Testis (tissue), 3 donors: ENCODE data around the gene ATP10A. TPM values are rescaled to one million over a fixed set of nuclear protein-coding genes. Genes with fewer than 3 reads are reported as not detected.
A peak's percentile ranks its signal among the peaks of the same experiment; 100 is the strongest.

Experiments
- DNase-seq: peaks from one replicate; pipeline ENCODE4 v3.0.0-alpha.2; 2019
- H3K27ac ChIP-seq, 2 donors: fragments of 200-600 bp; sonication (generic); one replicate each; pipeline ENCODE4 v1.5.1; 2019
- H3K27me3 ChIP-seq: fragments of 200-600 bp; sonication (generic); one replicate; pipeline ENCODE4 v1.5.1; 2019
- H3K36me3 ChIP-seq: fragments of 200-600 bp; sonication (generic); one replicate; pipeline ENCODE4 v1.5.1; 2017; ENCODE audit warnings: low read depth; ENCODE audit errors: missing control alignments
- H3K4me1 ChIP-seq: fragments of 200-600 bp; sonication (generic); one replicate; pipeline ENCODE4 v1.5.1; 2019
- H3K4me3 ChIP-seq, 2 donors: fragments of 200-600 bp; sonication (generic); one replicate each; pipeline ENCODE4 v1.5.1; 2017 to 2019
- H3K9me3 ChIP-seq: fragments of 200-600 bp; sonication (generic); one replicate; pipeline ENCODE4 v1.5.1; 2017
- POLR2A ChIP-seq: fragments of 450-650 bp; IDR thresholded peaks from one replicate; pipeline ENCODE4 v1.6.1; 2017; ENCODE audit warnings: antibody characterized with exemption, mild to moderate bottlenecking, moderate library complexity
- WGBS, 2 donors: methylation state at CpG; one replicate each; pipeline ENCODE4 v1.1.5; 2018; 5-methylcytosine and 5-hydroxymethylcytosine counted together
- intact Hi-C: fragments of 100-400 bp; cut with DNase I; formaldehyde crosslinking; loops from one replicate; pipeline ENCODE4 v1.15.1; 2023; ENCODE audit warnings: low total_unique reads
- polyA plus RNA-seq: library from polyadenylated mRNA; stranded (reverse); fragments of 350-450 nt; fragmentation: Illumina TruSeq; extraction: RNeasy Lipid Tissue Mini Kit (QIAGEN cat#74804); gene quantifications from one replicate; pipeline ENCODE4 v1.2.3, GENCODE V29; 2014; ENCODE audit warnings: low read depth, low replicate concordance; ENCODE audit not compliant: insufficient read depth
- total RNA-seq, 2 donors: library from RNA; depleted of rRNA; stranded (reverse); fragments of >200 nt; gene quantifications; one replicate each; pipeline ENCODE4 v1.2.3, GENCODE V29; 2016
- TF ChIP-seq, protein P1 (sequence below), 3 experiments: fragments of 450-650 bp in 2 of 3; fragments of 200-600 bp in 1 of 3; sonication (generic) in 1 of 3; IDR thresholded peaks; one replicate each; pipeline ENCODE4 v1.5.1; 2016 to 2019; ENCODE audit warnings: antibody characterized with exemption in 3 of 3, mild to moderate bottlenecking in 2 of 3, moderate library complexity in 1 of 3

ATP10A gene
- total and polyA plus RNA-seq, 3 donors from 2014 or later, result 13.6 to 26.5 (median 22.8) TPM

DNA sequence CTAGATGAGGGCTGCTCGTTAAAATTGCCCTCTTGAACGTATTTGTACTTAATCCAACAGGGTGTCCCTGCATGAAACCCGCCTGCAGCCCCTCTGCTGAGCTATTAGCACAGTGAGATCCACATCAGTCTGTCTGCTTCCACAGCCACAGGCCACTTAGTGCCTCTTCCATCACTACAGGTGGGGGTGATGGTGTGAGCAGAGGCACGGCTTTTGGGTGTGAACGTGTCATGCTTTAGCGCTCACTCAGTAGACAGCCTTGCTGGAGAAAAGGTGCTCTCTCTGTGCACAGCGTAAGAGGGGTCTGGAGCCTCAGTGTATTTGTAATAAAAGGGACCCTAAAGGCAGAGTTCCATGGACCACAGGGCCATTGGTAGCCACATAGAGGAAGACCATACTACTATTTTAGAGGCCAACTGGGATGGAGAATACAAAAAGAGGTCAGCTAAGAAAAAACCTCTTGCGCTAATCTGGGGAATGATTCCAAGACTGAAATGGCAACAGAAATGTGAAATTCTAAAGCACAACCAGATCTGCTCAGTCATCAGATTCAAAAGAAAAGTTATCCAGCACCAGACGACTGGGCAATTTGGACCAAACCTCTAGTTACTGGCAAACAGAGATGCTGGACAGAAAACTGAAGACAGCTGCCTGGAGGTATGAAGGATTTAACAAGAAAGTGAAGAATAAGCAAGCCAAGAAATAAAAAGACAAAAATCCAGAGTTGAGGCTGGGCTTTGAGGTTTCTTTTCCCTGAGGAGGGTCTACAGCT lies 120.2 kb downstream of the ATP10A start:
- peak overlapping the region in 1 of 2 donors; percentile 32 for H3K27ac ChIP-seq

DNA sequence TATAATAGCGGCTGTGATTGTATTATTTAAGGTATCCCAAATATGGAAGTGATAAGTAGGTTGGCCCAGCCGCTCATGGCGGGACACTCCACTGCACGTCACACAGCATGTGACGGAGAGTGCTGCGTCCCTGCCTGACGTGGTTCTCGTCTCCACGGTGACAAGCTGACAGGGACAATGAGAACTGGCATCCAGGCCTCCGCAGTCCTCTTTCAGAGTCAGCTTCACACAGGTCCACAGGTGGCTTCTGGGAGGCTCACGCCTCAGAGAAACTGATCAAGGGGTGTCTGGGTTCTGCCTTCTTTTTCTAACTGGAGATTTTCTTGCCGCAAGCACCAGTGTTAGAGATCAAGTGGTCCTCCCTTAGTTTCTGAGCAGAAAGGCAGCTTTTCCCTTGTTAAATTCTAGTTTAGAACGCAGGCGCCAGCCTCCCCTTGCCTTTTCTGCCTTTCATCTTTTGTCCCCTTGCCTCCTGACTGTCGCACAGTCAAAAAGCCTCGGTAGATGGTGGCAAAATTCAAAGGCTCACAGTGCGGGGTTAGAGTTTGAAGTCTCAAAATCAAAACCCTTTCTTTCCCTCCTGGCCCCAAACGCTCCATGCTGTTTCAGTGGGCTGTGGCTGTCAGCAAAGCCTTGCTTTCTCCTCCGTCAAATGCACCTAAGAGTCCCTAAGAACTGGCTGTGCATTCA lies 120.9 kb downstream of the ATP10A start:
- Histone ChIP-seq H3K36me3 (no peaks in the 10 kb centered on the region), H3K27ac (peak overlapping the region in 1 of 2 donors; percentile 32), H3K4me3 (no peak overlapping the region), H3K4me1 (peaks cover 34% of the 10 kb centered on the region), H3K27me3 (no peaks in the 10 kb centered on the region), H3K9me3 (no peaks in the 10 kb centered on the region)
- intact Hi-C loops, result no loop called here
- DNase-seq, result no peak
- 86% methylated on average over 17 to 19 of the region's 19 CpGs for WGBS, 2 donors
- no peak for TF ChIP-seq POLR2A
- TF ChIP-seq, protein P1, sequence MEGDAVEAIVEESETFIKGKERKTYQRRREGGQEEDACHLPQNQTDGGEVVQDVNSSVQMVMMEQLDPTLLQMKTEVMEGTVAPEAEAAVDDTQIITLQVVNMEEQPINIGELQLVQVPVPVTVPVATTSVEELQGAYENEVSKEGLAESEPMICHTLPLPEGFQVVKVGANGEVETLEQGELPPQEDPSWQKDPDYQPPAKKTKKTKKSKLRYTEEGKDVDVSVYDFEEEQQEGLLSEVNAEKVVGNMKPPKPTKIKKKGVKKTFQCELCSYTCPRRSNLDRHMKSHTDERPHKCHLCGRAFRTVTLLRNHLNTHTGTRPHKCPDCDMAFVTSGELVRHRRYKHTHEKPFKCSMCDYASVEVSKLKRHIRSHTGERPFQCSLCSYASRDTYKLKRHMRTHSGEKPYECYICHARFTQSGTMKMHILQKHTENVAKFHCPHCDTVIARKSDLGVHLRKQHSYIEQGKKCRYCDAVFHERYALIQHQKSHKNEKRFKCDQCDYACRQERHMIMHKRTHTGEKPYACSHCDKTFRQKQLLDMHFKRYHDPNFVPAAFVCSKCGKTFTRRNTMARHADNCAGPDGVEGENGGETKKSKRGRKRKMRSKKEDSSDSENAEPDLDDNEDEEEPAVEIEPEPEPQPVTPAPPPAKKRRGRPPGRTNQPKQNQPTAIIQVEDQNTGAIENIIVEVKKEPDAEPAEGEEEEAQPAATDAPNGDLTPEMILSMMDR (IDR thresholded peaks at IDR 0.05), result no peak

More for the DNA sequence above, 120.2 kb downstream of the ATP10A start:
- Histone ChIP-seq H3K4me3 (no peak overlapping the region), H3K36me3 (no peaks in the 10 kb centered on the region), H3K9me3 (no peaks in the 10 kb centered on the region), H3K4me1 (peaks cover 28% of the 10 kb centered on the region), H3K27me3 (no peaks in the 10 kb centered on the region)
- WGBS, 2 donors, result 65 to 75% methylated on average over 8 to 9 of the region's 9 CpGs
- intact Hi-C loops, result no loop called here
- no peak for DNase-seq
- TF ChIP-seq POLR2A, result no peak
- TF ChIP-seq, protein P1 (IDR thresholded peaks at IDR 0.05), result no peak

DNA sequence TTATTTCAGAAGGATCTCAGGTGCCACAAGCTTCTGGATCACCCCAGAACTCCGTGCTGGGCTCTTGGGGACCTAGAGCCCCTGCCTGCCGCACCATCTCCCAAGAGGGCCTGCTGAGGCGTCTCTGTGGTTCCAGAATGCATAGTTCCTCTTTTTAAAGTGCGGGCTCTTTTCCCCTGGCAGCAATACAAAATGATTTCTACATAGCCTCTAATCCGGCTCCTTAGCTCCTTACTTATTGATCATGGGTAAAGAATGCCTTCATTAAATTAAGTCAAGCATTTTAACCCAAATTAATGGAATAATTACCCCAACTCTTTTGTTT lies 121.9 kb downstream of the ATP10A start:
- Histone ChIP-seq H3K4me1 (peaks cover 36% of the 10 kb centered on the region), H3K27me3 (no peaks in the 10 kb centered on the region), H3K36me3 (no peaks in the 10 kb centered on the region), H3K9me3 (no peaks in the 10 kb centered on the region), H3K4me3 (no peak overlapping the region), H3K27ac (no peak overlapping the region)
- 74 to 83% methylated on average over 5 of the region's 5 CpGs for WGBS, 2 donors
- no peak for TF ChIP-seq POLR2A
- TF ChIP-seq, protein P1 (IDR thresholded peaks at IDR 0.05), result no peak
- no peak for DNase-seq
- intact Hi-C loops, result no loop called here

DNA sequence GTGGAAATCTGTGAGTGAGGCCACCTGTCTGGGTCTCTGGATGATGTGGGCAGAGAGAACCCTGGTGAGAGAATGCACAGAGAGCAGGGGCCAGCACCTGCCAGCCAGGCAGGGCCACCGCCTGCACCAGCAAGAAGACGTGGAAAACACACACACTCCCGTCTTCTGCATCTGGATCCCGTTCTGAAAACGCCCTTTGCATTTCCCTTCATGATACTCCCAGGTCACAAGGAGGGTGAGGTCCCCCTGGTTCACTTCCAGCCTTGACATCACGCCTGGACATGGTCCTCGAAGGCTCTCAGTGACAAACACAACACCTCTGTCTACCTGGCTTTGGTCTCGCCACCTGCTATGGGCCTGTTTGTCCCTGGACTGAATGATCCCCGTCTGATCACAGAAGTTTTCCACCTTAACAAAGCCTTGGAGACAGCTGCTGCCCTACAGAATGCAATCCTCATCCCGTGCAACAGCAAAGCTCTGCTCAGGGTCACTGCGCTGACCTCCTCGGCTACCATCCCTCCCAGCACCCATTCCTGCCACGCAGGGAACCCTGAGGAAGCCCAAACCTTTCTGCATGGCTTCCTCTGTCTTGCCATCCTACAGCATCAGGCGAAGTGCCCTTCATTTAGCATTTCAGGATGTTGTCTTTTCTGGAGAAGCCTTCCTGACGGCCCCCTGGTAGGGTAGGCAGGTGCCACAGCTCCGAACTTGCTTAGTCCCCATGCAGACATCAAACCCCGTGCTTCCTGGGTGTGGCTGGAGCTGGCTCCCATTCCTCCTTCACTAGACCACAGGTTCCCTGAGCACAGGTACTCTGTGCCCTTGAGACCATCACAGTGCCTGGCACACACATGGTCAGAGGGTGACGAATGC lies 122.5 kb downstream of the ATP10A start:
- Histone ChIP-seq H3K9me3 (no peaks in the 10 kb centered on the region), H3K36me3 (no peaks in the 10 kb centered on the region), H3K4me1 (peaks cover 41% of the 10 kb centered on the region), H3K27ac (no peak overlapping the region), H3K27me3 (no peaks in the 10 kb centered on the region), H3K4me3 (no peak overlapping the region)
- 84 to 88% methylated on average over 18 of the region's 18 CpGs for WGBS, 2 donors
- intact Hi-C loops, result no loop called here
- no peak for DNase-seq
- TF ChIP-seq, protein P1 (IDR thresholded peaks at IDR 0.05), result no peak
- TF ChIP-seq POLR2A, result no peak
